Prostate gland (tissue), 2 donors: ENCODE measurements around the gene IGDCC3. TPM values are rescaled to one million over a fixed set of nuclear protein-coding genes. Genes with fewer than 3 reads are reported as not detected.

Experiments used
- DNase-seq: peaks from one replicate; pipeline ENCODE4 v3.0.0-alpha.2; 2019; ENCODE audit warnings: low spot score
- H3K27ac ChIP-seq, 2 donors: fragments of 200-600 bp; sonication (generic); 2 replicates each; pipeline ENCODE4 v1.5.1; 2017 to 2019
- H3K27me3 ChIP-seq: fragments of 200-600 bp; sonication (generic); replicated peaks from 2 replicates; pipeline ENCODE4 v1.5.1; 2019; ENCODE audit not compliant: insufficient read depth
- H3K36me3 ChIP-seq, 2 donors: fragments of 200-600 bp; sonication (generic); 1 replicate in 1 of 2; 2 replicates in 1 of 2; pipeline versions ENCODE4 v1.5.1 to v1.8.1; 2017 to 2019
- H3K4me1 ChIP-seq: fragments of 200-600 bp; sonication (generic); replicated peaks from 2 replicates; pipeline ENCODE4 v1.5.1; 2019
- H3K4me3 ChIP-seq, 2 donors: fragments of 200-600 bp; sonication (generic); 2 replicates each; pipeline ENCODE4 v1.5.1; 2017 to 2019
- H3K9me3 ChIP-seq: fragments of 200-600 bp; sonication (generic); 2 replicates; pipeline ENCODE4 v1.5.1; 2017
- POLR2A ChIP-seq: fragments of 450-650 bp; IDR thresholded peaks from one replicate; pipeline ENCODE4 v1.6.1; 2016; ENCODE audit warnings: antibody characterized with exemption, mild to moderate bottlenecking
- POLR2AphosphoS5 ChIP-seq: sonication (generic); formaldehyde crosslinking; IDR thresholded peaks from one replicate; pipeline ENCODE4 v1.6.1; 2017; ENCODE audit warnings: antibody characterized with exemption
- WGBS: methylation state at CpG from one replicate; pipeline ENCODE4 v1.1.5; 2018; 5-methylcytosine and 5-hydroxymethylcytosine counted together
- intact Hi-C: fragments of 100-400 bp; cut with DNase I; formaldehyde crosslinking; loops from one replicate; pipeline ENCODE4 v1.14.2; 2022
- total RNA-seq, 2 donors: library from RNA; depleted of rRNA; stranded (reverse); fragments of >200 nt; gene quantifications; one replicate each; pipeline ENCODE4 v1.1.0, GENCODE V29; 2016
- TF ChIP-seq, protein P1 (sequence below), 4 experiments: fragments of 200-600 bp in 2 of 4; fragments of 450-650 bp in 2 of 4; sonication (generic) in 2 of 4; IDR thresholded peaks; 1 replicate in 3 of 4; 2 replicates in 1 of 4; pipeline ENCODE4 v1.5.1; 2016 to 2019; ENCODE audit warnings: antibody characterized with exemption in 4 of 4, mild to moderate bottlenecking in 2 of 4, moderate library complexity in 2 of 4

Gene IGDCC3
- total RNA-seq, 2 donors from 2014 or later: 0.05 to 2.7 TPM

DNA sequence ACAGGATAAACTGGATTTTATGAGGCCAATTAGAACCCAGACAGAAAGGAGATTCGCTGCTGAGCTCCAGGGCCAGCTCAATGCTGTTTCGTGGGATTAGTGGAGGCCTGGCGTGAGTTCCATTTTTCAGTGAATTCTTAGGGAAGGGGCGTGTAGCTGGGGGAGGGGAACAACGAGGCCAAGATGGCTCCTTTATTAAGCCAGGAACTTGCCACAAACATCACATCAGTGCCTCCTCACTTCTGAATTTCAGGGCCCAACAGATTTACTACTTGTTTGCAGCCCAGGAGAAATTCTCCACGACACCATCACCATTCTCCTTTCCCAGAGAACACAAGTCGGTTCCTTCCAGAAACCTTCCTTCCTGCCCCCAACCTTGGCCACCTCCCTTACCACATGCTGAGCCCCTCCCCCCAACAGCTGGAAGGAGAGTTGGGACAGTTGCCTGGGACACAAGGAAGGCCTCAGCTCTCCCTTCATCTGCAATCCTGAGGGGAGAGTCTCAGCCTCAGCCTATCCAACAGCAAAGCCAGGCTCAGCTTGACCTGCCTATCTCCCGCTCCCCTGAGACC, 39.1 kb upstream of the IGDCC3 start:
- H3K9me3 ChIP-seq: no peaks in the 10 kb centered on the region
- peaks cover 8% of the 10 kb centered on the region for H3K4me1 ChIP-seq
- no peaks in the 10 kb centered on the region for H3K36me3 ChIP-seq
- intact Hi-C loops: no loop called here
- TF ChIP-seq, protein P1, sequence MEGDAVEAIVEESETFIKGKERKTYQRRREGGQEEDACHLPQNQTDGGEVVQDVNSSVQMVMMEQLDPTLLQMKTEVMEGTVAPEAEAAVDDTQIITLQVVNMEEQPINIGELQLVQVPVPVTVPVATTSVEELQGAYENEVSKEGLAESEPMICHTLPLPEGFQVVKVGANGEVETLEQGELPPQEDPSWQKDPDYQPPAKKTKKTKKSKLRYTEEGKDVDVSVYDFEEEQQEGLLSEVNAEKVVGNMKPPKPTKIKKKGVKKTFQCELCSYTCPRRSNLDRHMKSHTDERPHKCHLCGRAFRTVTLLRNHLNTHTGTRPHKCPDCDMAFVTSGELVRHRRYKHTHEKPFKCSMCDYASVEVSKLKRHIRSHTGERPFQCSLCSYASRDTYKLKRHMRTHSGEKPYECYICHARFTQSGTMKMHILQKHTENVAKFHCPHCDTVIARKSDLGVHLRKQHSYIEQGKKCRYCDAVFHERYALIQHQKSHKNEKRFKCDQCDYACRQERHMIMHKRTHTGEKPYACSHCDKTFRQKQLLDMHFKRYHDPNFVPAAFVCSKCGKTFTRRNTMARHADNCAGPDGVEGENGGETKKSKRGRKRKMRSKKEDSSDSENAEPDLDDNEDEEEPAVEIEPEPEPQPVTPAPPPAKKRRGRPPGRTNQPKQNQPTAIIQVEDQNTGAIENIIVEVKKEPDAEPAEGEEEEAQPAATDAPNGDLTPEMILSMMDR (IDR thresholded peaks at IDR 0.05): no peak
- no peak for TF ChIP-seq POLR2A
- no peak for TF ChIP-seq POLR2AphosphoS5
- H3K4me3 ChIP-seq: no peak overlapping the region
- no peaks in the 10 kb centered on the region for H3K27me3 ChIP-seq
- WGBS: 66% methylated on average over 8 of the region's 8 CpGs
- DNase-seq: no peak
- H3K27ac ChIP-seq: no peak overlapping the region

DNA sequence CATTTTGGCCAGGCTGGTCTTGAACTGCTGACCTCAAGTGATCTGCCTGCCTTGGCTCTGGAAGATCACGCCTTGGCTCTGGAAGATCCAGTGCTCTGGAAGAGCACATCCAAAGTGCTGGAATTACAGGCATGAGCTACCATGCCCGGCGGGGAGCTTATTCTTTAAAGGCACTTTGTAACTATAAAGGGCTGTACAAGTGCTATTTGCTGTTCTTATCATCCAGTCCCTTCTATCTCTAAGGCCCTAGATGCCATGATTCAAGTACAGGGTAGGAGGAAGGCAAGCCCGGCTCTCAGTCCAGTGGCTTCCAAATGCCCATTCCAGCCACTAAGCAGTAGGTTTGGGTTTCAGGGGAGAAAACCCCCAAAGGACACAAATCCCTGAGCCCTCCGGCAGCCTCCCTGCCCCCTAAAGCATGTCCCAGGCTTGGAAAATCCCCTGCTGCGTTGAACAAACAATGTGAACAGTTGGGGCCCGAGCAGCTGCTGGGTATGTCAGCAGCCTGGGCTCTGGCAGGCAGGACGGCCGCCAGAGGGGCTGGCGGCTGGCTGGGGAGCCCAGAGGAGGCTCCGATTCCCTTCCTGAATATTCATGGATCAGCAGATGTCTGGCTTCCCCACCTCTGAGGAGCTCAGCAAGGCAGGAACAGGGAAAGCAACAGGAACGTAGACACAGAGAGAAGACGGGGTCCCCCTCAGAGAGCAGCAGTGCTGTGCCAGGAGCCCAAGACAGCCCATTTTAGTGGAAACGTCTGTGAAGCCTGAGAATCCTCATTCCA, 37.2 kb upstream of the IGDCC3 start:
- Histone ChIP-seq H3K27ac (no peak overlapping the region), H3K36me3 (no peaks in the 10 kb centered on the region), H3K4me3 (no peak overlapping the region), H3K27me3 (no peaks in the 10 kb centered on the region), H3K9me3 (no peaks in the 10 kb centered on the region), H3K4me1 (no peaks in the 10 kb centered on the region)
- TF ChIP-seq, protein P1 (IDR thresholded peaks at IDR 0.05): no peak
- TF ChIP-seq POLR2AphosphoS5 (no peak), POLR2A (no peak)
- intact Hi-C loops: no loop called here
- no peak for DNase-seq
- WGBS: 27% methylated on average over 14 of the region's 14 CpGs

DNA sequence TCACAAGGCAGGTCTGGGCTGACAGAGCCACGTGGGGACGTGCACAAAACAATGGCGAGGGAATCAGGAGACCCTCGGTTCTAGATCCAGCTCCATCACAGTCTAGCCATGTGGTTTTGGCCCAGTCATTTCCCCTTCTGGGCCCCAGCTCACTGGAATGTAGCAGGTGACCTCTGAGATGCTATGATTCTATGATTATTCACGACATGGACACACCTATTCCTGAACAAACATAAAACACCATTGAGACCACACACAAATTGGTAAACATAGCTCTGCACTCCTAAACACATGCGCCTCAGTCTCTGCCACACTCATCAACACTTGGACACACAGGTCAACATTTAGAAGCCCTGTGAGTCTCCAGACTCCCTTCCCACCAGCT, 36.0 kb upstream of the IGDCC3 start:
- DNase-seq: no peak
- Histone ChIP-seq H3K27ac (no peak overlapping the region), H3K36me3 (no peaks in the 10 kb centered on the region), H3K9me3 (no peaks in the 10 kb centered on the region), H3K27me3 (no peaks in the 10 kb centered on the region), H3K4me3 (no peak overlapping the region), H3K4me1 (no peaks in the 10 kb centered on the region)
- TF ChIP-seq, protein P1 (IDR thresholded peaks at IDR 0.05): no peak
- TF ChIP-seq POLR2AphosphoS5 (no peak), POLR2A (no peak)
- 86% methylated on average over 6 of the region's 6 CpGs for WGBS
- intact Hi-C loops: no loop called here

DNA sequence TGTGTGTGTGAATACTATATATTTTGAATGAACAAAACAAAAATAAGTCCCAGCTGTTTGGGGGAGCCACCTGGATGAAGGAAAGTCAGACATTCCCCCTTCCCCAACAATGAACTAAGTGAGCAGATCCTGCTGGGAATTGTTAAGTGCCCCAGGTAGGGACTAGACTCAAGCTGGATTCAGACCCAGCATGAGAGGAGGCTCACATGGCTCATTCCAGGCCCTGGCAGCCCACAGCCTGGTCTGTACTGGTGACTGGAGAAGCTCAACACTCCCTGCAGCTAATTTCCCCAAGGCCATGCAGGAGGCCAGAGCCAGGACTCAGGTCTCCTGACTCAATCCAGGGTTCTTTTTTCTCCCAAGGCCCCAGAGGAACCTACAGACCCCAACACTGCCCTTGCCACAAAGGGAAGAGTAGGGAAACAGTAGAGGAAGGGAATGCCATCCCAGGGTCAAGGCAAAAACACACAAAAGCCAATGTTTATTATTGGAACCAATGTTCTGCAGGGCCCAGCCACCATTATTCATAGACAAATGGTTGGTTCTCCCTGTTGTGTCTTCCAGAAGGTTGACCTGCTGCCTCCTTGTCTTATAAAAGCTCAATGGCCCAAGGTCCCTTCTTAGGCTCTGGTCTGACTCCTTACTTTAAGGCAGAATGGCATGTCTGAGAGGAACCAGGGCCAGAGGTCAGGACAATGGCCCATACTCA, 35.4 kb upstream of the IGDCC3 start:
- Histone ChIP-seq H3K27ac (no peak overlapping the region), H3K9me3 (no peaks in the 10 kb centered on the region), H3K4me1 (no peaks in the 10 kb centered on the region), H3K27me3 (no peaks in the 10 kb centered on the region), H3K36me3 (no peaks in the 10 kb centered on the region), H3K4me3 (no peak overlapping the region)
- no peak for DNase-seq
- no peak for TF ChIP-seq POLR2AphosphoS5
- intact Hi-C loops: no loop called here

DNA sequence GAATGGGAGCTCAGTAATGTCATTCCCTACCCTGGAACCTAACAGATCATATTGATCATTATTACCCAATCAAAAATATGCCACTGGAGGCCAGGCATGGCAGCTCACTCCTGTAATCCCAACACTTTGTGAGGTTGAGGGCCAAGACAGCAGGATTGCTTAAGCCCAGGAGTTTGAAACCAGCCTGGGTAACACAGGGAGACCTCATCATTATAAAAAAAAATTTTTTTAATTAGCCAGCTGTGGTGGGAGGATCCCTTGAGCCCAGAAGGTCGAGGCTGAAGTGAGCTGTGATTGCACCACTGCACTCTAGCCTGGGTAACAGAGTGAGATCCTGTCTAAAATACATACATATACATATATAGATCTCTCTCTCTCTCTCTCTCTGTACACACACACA, 34.8 kb upstream of the IGDCC3 start:
- Histone ChIP-seq H3K4me3 (no peak overlapping the region), H3K36me3 (no peaks in the 10 kb centered on the region), H3K4me1 (no peaks in the 10 kb centered on the region), H3K27ac (no peak overlapping the region), H3K9me3 (no peaks in the 10 kb centered on the region), H3K27me3 (no peaks in the 10 kb centered on the region)
- 60% methylated on average over 1 of the region's 1 CpG for WGBS
- TF ChIP-seq, protein P1 (IDR thresholded peaks at IDR 0.05): no peak
- TF ChIP-seq POLR2AphosphoS5: no peak
- no peak for TF ChIP-seq POLR2A
- DNase-seq: no peak
- intact Hi-C loops: no loop called here
